ENCODE data around the gene NR1D1. TPM values are rescaled to one million over a fixed set of nuclear protein-coding genes. Genes with fewer than 3 reads are reported as not detected.

Gene NR1D1
- total and polyA plus RNA-seq, 2 of the 8 experiments (the other 6 are each of a cell fraction or from before 2014, with no cell fraction given): 1.5 to 4.6 TPM

DNA sequence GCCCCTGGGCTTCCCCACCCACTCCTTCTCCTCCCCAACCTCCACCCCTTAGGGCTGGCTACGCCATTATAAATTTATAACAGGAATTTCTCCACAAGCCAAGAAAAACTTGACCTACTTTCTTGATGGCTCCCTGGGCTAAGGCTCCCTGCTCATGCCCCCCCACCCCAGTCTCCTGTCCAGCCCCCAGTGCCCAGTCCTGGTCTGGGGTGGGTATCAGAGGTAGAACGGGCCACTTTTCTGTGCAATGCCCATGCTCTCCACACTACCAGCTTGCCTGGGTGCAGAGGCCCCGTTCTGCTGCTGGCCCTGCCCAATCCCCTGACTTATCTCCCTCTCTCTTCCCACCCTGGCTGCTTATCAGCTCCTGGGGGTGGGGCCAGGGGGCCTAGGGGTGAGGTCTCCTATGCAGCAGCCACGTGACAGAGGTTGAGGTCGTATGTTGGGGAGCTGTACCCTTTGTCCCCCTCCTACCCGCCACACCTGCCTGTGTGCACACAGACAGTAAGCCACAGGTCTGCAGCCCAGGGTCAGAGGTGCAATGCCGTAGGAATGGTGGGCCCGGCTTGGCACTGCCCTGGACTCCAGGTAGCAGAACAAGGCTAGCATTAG is 27.5 kb downstream of the NR1D1 start (continued):
- TF ChIP-seq, protein P1, sequence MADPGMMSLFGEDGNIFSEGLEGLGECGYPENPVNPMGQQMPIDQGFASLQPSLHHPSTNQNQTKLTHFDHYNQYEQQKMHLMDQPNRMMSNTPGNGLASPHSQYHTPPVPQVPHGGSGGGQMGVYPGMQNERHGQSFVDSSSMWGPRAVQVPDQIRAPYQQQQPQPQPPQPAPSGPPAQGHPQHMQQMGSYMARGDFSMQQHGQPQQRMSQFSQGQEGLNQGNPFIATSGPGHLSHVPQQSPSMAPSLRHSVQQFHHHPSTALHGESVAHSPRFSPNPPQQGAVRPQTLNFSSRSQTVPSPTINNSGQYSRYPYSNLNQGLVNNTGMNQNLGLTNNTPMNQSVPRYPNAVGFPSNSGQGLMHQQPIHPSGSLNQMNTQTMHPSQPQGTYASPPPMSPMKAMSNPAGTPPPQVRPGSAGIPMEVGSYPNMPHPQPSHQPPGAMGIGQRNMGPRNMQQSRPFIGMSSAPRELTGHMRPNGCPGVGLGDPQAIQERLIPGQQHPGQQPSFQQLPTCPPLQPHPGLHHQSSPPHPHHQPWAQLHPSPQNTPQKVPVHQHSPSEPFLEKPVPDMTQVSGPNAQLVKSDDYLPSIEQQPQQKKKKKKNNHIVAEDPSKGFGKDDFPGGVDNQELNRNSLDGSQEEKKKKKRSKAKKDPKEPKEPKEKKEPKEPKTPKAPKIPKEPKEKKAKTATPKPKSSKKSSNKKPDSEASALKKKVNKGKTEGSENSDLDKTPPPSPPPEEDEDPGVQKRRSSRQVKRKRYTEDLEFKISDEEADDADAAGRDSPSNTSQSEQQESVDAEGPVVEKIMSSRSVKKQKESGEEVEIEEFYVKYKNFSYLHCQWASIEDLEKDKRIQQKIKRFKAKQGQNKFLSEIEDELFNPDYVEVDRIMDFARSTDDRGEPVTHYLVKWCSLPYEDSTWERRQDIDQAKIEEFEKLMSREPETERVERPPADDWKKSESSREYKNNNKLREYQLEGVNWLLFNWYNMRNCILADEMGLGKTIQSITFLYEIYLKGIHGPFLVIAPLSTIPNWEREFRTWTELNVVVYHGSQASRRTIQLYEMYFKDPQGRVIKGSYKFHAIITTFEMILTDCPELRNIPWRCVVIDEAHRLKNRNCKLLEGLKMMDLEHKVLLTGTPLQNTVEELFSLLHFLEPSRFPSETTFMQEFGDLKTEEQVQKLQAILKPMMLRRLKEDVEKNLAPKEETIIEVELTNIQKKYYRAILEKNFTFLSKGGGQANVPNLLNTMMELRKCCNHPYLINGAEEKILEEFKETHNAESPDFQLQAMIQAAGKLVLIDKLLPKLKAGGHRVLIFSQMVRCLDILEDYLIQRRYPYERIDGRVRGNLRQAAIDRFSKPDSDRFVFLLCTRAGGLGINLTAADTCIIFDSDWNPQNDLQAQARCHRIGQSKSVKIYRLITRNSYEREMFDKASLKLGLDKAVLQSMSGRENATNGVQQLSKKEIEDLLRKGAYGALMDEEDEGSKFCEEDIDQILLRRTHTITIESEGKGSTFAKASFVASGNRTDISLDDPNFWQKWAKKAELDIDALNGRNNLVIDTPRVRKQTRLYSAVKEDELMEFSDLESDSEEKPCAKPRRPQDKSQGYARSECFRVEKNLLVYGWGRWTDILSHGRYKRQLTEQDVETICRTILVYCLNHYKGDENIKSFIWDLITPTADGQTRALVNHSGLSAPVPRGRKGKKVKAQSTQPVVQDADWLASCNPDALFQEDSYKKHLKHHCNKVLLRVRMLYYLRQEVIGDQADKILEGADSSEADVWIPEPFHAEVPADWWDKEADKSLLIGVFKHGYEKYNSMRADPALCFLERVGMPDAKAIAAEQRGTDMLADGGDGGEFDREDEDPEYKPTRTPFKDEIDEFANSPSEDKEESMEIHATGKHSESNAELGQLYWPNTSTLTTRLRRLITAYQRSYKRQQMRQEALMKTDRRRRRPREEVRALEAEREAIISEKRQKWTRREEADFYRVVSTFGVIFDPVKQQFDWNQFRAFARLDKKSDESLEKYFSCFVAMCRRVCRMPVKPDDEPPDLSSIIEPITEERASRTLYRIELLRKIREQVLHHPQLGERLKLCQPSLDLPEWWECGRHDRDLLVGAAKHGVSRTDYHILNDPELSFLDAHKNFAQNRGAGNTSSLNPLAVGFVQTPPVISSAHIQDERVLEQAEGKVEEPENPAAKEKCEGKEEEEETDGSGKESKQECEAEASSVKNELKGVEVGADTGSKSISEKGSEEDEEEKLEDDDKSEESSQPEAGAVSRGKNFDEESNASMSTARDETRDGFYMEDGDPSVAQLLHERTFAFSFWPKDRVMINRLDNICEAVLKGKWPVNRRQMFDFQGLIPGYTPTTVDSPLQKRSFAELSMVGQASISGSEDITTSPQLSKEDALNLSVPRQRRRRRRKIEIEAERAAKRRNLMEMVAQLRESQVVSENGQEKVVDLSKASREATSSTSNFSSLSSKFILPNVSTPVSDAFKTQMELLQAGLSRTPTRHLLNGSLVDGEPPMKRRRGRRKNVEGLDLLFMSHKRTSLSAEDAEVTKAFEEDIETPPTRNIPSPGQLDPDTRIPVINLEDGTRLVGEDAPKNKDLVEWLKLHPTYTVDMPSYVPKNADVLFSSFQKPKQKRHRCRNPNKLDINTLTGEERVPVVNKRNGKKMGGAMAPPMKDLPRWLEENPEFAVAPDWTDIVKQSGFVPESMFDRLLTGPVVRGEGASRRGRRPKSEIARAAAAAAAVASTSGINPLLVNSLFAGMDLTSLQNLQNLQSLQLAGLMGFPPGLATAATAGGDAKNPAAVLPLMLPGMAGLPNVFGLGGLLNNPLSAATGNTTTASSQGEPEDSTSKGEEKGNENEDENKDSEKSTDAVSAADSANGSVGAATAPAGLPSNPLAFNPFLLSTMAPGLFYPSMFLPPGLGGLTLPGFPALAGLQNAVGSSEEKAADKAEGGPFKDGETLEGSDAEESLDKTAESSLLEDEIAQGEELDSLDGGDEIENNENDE (IDR thresholded peaks at IDR 0.05; ENCODE audit: insufficient replicate concordance, low read length): no peak
- TF ChIP-seq HDAC2 (IDR thresholded peaks at IDR 0.05; ENCODE audit: borderline replicate concordance in 1 of 2, low read depth in 2 of 2, low read length in 2 of 2) (no peak), SIN3A (conservative IDR thresholded peaks at IDR 0.05 in 1 of 2, IDR thresholded peaks at IDR 0.05 in 1 of 2; ENCODE audit: low read depth in 1 of 2, low read length in 2 of 2) (no peak), MAFK (IDR thresholded peaks at IDR 0.05; ENCODE audit: low read depth, low read length) (no peak), CBX8 (IDR thresholded peaks at IDR 0.05; ENCODE audit: borderline replicate concordance, low read depth, low read length) (no peak), BRCA1 (IDR thresholded peaks at IDR 0.05; ENCODE audit: low read depth, low read length) (no peak), KDM1A (IDR thresholded peaks at IDR 0.05; ENCODE audit: borderline replicate concordance, low read length) (no peak), YY1 (IDR thresholded peaks at IDR 0.05; ENCODE audit: low read depth, low read length) (no peak)
- TF ChIP-seq, protein P2, sequence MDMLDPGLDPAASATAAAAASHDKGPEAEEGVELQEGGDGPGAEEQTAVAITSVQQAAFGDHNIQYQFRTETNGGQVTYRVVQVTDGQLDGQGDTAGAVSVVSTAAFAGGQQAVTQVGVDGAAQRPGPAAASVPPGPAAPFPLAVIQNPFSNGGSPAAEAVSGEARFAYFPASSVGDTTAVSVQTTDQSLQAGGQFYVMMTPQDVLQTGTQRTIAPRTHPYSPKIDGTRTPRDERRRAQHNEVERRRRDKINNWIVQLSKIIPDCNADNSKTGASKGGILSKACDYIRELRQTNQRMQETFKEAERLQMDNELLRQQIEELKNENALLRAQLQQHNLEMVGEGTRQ (IDR thresholded peaks at IDR 0.05; ENCODE audit: low read length): no peak

All from H1 (cell line).